Measurements from ENCODE around the gene ADGRB2. TPM values are rescaled to one million over a fixed set of nuclear protein-coding genes. Genes with fewer than 3 reads are reported as not detected.

Gene ADGRB2
- polyA plus RNA-seq, 3 donors: not detected

DNA sequence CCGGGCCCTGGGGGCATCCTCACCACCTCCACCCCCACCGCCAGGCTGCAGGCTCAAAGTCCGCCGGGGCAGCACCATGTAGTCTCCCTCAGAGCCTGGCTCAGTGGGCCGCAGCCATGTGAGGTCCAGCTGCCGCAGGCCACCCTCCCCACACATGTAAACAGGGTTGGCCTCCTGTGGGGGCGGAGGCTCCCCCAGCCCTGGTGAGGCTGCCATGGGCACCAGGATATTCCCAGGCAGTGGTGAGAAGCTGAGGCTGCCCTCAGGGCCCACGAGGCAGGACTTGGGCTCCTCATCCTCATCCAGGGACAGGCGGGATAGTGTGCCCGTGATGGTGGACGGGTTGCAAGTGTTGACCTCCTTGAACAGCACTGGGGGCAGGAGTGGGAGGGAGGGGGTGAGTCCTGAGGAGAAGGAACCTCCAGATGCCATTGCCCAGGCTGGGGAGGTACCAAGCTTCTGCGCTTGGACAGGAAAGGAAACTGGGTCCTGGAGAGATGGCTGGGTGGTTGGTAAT is 33.0 kb downstream of the ADGRB2 start:
- no peak overlapping the region for H2AFZ ChIP-seq (ENCODE audit: insufficient read depth, low read depth, low read length, poor library complexity, severe bottlenecking)
- DNase-seq: no peak
- no peaks in the 10 kb centered on the region for H3K36me3 ChIP-seq (replicated peaks in 1 of 2; ENCODE audit: control insufficient read depth in 1 of 2, insufficient read depth in 2 of 2, low read length in 2 of 2)
- intact Hi-C loops (cut with micrococcal nuclease): no loop called here
- no peak overlapping the region for H3K9ac ChIP-seq (ENCODE audit: insufficient read depth, low read length, poor library complexity, severe bottlenecking)
- no peak overlapping the region for H3K4me3 Mint-ChIP-seq
- TF ChIP-seq, protein P1, sequence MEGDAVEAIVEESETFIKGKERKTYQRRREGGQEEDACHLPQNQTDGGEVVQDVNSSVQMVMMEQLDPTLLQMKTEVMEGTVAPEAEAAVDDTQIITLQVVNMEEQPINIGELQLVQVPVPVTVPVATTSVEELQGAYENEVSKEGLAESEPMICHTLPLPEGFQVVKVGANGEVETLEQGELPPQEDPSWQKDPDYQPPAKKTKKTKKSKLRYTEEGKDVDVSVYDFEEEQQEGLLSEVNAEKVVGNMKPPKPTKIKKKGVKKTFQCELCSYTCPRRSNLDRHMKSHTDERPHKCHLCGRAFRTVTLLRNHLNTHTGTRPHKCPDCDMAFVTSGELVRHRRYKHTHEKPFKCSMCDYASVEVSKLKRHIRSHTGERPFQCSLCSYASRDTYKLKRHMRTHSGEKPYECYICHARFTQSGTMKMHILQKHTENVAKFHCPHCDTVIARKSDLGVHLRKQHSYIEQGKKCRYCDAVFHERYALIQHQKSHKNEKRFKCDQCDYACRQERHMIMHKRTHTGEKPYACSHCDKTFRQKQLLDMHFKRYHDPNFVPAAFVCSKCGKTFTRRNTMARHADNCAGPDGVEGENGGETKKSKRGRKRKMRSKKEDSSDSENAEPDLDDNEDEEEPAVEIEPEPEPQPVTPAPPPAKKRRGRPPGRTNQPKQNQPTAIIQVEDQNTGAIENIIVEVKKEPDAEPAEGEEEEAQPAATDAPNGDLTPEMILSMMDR (IDR thresholded peaks at IDR 0.05): no peak
- H3K9me3 Mint-ChIP-seq: no peaks in the 10 kb centered on the region
- H3K36me3 Mint-ChIP-seq: no peaks in the 10 kb centered on the region
- H3K4me1 ChIP-seq (ENCODE audit: control insufficient read depth in 1 of 2, insufficient read depth in 2 of 2, low read length in 2 of 2): no peaks in the 10 kb centered on the region
- WGBS (ENCODE audit: insufficient coverage): 93% methylated on average over 9 of the region's 12 CpGs
- no peak overlapping the region for H3K4me2 ChIP-seq (replicated peaks; ENCODE audit: extremely low read depth, low read length, poor library complexity, severe bottlenecking)
- H3K4me1 Mint-ChIP-seq: no peaks in the 10 kb centered on the region
- peak overlapping the region in 1 of 7 donors; percentile 11 for H3K27ac Mint-ChIP-seq
- no peak overlapping the region for H3K27ac ChIP-seq (ENCODE audit: low read depth in 1 of 2, low read length in 2 of 2)
- H4K20me1 ChIP-seq (ENCODE audit: insufficient read depth, low read length): no peaks in the 10 kb centered on the region
- peaks cover 0 to 7% (median 3%) of the 10 kb centered on the region in 3 donors for H3K27me3 Mint-ChIP-seq (ENCODE audit: low read depth in 3 of 3)
- no peaks in the 10 kb centered on the region for H3K27me3 ChIP-seq (ENCODE audit: control insufficient read depth in 2 of 2, insufficient read depth in 2 of 2, low read length in 2 of 2)
- no peak overlapping the region for H3K4me3 ChIP-seq (replicated peaks in 1 of 3; ENCODE audit: low read depth in 2 of 3, low read length in 3 of 3)
- no peaks in the 10 kb centered on the region for H3K79me2 ChIP-seq (ENCODE audit: insufficient read depth, low read length)
- no peaks in the 10 kb centered on the region for H3K9me3 ChIP-seq (replicated peaks in 1 of 2; ENCODE audit: control insufficient read depth in 1 of 2, insufficient read depth in 1 of 2, low read length in 2 of 2)

- Histone ChIP-seq H3K27ac (ENCODE audit: low read depth in 1 of 2, low read length in 2 of 2) (no peak overlapping the region), H2AFZ (ENCODE audit: insufficient read depth, low read depth, low read length, poor library complexity, severe bottlenecking) (no peak overlapping the region), H3K9ac (ENCODE audit: insufficient read depth, low read length, poor library complexity, severe bottlenecking) (no peak overlapping the region), H3K9me3 (replicated peaks in 1 of 2; ENCODE audit: control insufficient read depth in 1 of 2, insufficient read depth in 1 of 2, low read length in 2 of 2) (no peaks in the 10 kb centered on the region), H3K79me2 (ENCODE audit: insufficient read depth, low read length) (no peaks in the 10 kb centered on the region), H3K4me1 (ENCODE audit: control insufficient read depth in 1 of 2, insufficient read depth in 2 of 2, low read length in 2 of 2) (no peaks in the 10 kb centered on the region), H3K36me3 (replicated peaks in 1 of 2; ENCODE audit: control insufficient read depth in 1 of 2, insufficient read depth in 2 of 2, low read length in 2 of 2) (no peaks in the 10 kb centered on the region), H3K4me3 (replicated peaks in 1 of 3; ENCODE audit: low read depth in 2 of 3, low read length in 3 of 3) (no peak overlapping the region), H4K20me1 (ENCODE audit: insufficient read depth, low read length) (no peaks in the 10 kb centered on the region), H3K4me2 (replicated peaks; ENCODE audit: extremely low read depth, low read length, poor library complexity, severe bottlenecking) (no peak overlapping the region), H3K27me3 (ENCODE audit: control insufficient read depth in 2 of 2, insufficient read depth in 2 of 2, low read length in 2 of 2) (no peaks in the 10 kb centered on the region)
- Mint-ChIP-seq H3K4me3 (no peak overlapping the region), H3K9me3 (no peaks in the 10 kb centered on the region), H3K4me1 (no peaks in the 10 kb centered on the region), H3K27me3 (ENCODE audit: low read depth in 3 of 3) (peaks cover 0 to 6% (median 3%) of the 10 kb centered on the region in 3 donors), H3K36me3 (no peaks in the 10 kb centered on the region), H3K27ac (no peak overlapping the region)
- TF ChIP-seq, protein P1 (IDR thresholded peaks at IDR 0.05): no peak
- WGBS (ENCODE audit: insufficient coverage): 88% methylated on average over 18 of the region's 25 CpGs
- DNase-seq: no peak
- intact Hi-C loops (cut with micrococcal nuclease): no loop called here
Measured at GRCh38 chr1:31730336-31731048, 33.6 kb downstream of the ADGRB2 start.

All from CD14-positive monocyte (primary cell).